ENCODE measurements around the gene LDLRAD4.

DNA sequence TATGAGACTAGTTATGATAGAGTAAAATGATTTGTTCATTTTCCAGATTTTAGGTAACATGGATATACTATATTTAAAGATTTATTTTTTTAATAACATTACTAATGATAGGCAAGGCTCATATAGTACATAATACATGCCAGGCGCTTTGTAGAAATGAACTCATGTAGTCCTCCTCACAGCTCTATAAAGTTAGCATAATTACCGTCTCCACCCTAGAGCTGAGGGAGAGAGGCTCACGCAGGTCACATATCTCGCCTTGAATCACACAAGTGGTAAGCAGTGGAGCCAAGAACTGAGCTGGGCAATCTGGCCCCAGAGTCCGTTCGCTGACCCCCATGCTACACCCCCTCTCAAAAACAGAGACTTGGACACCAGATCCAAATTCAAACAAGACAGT is 285.3 kb downstream of the LDLRAD4 start:
- TF ChIP-seq POLR2A (IDR thresholded peaks at IDR 0.05; ENCODE audit: low read depth, low read length) (no peak), SPI1 (IDR thresholded peaks at IDR 0.05; ENCODE audit: low read depth, low read length) (no peak), POLR2AphosphoS5 (IDR thresholded peaks at IDR 0.05; ENCODE audit: low read depth, low read length) (no peak)

Measured in GM12891 (cell line).